NCI-H1048 (cell line): ENCODE results near the gene PPP2R5E.

Experiments
- DNase-seq: peaks from one replicate; lab custom pipeline; 2025; lab: John Stamatoyannopoulos, UW

The PPP2R5E gene

GRCh38 chr14:63470962-63471793 is 72.0 kb downstream of the PPP2R5E start:
- no peak for DNase-seq

- no peak for DNase-seq
Measured at GRCh38 chr14:63468294-63468693, 74.9 kb downstream of the PPP2R5E start.

- no peak for DNase-seq
Measured at GRCh38 chr14:63467440-63468072, 75.6 kb downstream of the PPP2R5E start.

GRCh38 chr14:63465347-63465746 is 77.8 kb downstream of the PPP2R5E start:
- no peak for DNase-seq

- DNase-seq: no peak
Measured at GRCh38 chr14:63460680-63461369, 82.4 kb downstream of the PPP2R5E start.

GRCh38 chr14:63459738-63460137 is 83.4 kb downstream of the PPP2R5E start:
- no peak for DNase-seq

- no peak for DNase-seq
Measured at GRCh38 chr14:63457498-63457897, 85.7 kb downstream of the PPP2R5E start.

GRCh38 chr14:63454863-63455622 is 88.1 kb downstream of the PPP2R5E start:
- no peak for DNase-seq

- no peak for DNase-seq
Measured at GRCh38 chr14:63454436-63454835, 88.7 kb downstream of the PPP2R5E start.

GRCh38 chr14:63453443-63453936 is 89.7 kb downstream of the PPP2R5E start:
- DNase-seq: no peak

GRCh38 chr14:63452796-63453195 is 90.4 kb downstream of the PPP2R5E start:
- DNase-seq: no peak

GRCh38 chr14:63448841-63449240 is 94.3 kb downstream of the PPP2R5E start:
- DNase-seq: no peak

GRCh38 chr14:63444588-63444987 is 98.6 kb downstream of the PPP2R5E start:
- no peak for DNase-seq

- no peak for DNase-seq
Measured at GRCh38 chr14:63443988-63444387, 99.2 kb downstream of the PPP2R5E start.

GRCh38 chr14:63443361-63443760 is 99.8 kb downstream of the PPP2R5E start:
- DNase-seq: no peak

- no peak for DNase-seq
Measured at GRCh38 chr14:63438065-63438757, 105.0 kb downstream of the PPP2R5E start.

GRCh38 chr14:63436286-63437098 is 106.7 kb downstream of the PPP2R5E start:
- no peak for DNase-seq

- no peak for DNase-seq
Measured at GRCh38 chr14:63435838-63436237, 107.3 kb downstream of the PPP2R5E start.

- no peak for DNase-seq
Measured at GRCh38 chr14:63435204-63435603, 108.0 kb downstream of the PPP2R5E start.

GRCh38 chr14:63432888-63433552 is 110.2 kb downstream of the PPP2R5E start:
- no peak for DNase-seq
